EL (cell line): Measurements from ENCODE around the gene TBC1D7.

Source experiments
- DNase-seq: peaks from one replicate; pipeline ENCODE4 v3.0.0-alpha.2; 2016

The TBC1D7 gene

DNA sequence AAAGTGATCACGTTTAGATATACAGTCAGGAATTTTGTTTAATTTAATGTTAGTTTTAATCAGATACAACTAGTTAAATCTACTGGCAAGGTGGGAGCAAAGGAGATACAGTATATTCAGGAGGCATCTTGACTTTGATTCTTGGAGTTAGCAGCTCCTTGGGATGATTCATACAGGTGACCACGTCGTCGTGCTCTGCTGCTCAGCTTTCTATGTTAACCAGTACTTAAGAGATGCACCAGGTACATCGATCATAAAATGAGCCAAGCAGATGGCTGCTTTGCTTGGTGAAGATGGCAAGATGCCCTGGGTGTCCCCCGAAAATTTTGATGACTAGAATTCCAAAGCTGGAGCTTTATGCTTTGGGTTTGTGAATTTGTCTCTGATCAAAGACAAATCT is 64.7 kb downstream of the TBC1D7 start:
- DNase-seq = no peak

DNA sequence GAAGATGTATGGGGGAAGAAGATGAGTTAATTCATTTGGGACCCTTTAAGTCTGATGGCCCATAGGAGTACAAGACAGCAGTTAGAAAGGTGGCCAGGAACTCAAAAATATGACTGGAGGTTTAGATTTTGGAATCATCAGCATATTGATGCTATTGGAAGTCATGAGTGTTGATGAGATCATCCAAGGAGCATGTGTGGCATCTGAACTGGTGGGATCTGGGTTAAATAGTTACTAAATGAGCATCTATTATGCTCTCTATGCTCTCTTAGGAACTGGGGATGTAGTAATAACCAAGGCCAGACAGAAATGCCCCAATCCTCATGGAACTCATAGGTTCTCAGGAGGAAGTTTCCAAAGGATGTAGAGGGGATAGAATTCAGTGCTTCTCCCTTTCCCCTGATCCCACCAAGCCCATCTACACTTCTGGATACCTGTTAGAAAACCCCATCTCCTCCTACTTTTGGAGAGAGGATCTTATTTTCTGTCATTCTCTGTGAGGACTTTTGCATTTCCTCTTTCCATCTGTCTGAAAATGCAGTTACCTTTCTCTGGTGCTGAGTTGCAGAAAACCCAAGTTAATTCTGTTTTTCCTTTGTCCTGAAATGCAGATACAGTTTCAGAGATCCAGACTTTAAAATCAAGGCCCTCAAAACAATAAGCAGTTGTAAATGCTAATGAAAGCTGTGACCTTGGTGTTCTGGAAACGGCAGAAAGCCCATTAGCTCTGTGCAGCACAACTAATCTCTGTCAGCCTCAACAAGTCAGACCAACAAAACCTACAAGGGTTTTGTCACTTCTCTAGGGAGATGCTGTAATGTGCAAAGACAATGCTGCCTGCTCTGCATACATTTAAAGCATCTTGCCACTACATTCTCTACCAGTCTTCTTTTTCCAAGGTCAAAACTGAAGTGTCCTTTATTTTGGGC is 65.8 kb downstream of the TBC1D7 start:
- DNase-seq = peak; percentile 42

DNA sequence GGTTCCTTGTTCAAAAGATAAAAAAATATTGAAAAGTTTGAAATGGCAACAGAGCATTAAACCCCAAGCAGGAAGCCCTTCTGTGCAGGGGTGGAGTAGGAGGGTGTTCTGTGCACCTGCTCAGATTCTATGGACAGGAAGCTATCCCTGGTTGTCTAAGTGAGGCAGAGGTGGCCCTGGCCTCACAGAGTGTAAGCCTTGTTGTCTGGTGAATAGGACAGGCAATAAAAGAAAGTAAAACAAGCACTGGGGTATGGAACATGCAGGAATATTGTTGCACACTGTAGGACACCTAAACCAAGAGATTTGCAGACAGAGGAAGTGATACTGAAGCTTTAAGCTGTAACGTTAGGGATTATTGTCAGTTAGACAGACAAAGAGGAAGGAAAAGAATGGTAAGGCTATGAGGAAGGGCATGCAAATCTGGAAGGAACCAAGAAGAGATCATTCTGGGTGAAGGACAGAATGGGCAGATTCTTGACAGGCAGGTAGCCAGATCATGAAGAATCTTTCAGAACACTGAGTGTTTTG is 66.8 kb downstream of the TBC1D7 start:
- no peak for DNase-seq

DNA sequence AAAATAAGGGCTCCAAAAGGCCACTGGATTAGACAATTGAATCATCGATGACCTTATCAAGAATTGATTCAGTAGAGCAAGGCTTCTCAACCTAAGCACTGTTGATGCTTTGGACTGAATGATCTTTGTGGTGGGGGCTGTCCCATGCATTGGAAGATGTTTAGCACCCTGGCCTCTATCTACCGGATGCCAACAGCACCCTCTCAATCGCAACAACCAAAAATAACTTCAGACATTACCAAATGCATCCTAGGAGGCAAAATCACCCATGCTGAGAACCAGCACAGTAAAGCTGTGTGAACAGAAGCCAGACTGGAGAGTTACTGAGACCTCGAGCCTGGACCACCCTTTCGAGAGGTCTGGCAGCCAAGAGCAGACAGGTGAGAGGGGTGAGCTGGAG is 67.5 kb downstream of the TBC1D7 start:
- no peak for DNase-seq

DNA sequence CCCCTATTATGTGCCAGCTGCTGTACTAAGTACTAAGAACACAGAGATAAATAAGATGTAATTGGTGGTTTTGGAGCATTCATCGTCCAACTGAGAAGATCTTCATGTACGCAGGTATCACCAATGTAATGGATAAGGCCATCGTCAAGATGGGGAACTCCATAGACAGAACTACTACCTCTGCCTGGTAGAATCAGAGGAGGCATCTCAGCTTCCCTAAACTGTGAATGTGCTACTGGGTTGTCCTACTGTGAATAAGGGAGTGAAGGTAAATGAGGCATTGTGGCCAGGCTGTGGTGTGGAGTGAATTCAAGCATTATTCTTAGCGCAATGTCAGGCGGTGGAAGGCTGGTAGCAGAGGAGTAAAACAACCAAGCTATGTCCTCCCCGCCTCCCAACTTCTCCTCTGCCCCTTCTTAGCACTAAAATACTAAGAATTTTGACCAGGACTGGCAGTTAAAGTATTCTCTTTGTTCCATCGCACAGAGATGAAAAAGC is 68.2 kb downstream of the TBC1D7 start:
- DNase-seq = no peak

DNA sequence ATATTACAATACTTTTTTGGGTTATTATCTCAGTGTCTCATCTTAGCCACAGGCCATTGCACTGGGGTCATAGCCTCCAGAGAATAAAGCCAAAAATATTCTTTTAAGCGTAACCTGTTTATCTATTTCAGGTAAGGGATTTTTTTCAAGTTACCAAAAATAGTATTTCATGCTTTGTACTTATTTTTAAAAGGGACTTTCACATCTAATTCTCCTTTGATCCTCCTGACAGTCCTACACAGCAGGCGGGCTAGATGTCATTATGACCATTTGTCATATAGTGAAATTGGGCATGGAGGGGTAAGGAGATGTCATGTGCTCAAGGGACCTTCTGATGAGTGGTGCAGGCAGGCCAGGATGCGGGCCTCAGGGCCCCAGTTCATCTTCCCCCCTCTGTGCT is 68.9 kb downstream of the TBC1D7 start:
- DNase-seq = no peak

DNA sequence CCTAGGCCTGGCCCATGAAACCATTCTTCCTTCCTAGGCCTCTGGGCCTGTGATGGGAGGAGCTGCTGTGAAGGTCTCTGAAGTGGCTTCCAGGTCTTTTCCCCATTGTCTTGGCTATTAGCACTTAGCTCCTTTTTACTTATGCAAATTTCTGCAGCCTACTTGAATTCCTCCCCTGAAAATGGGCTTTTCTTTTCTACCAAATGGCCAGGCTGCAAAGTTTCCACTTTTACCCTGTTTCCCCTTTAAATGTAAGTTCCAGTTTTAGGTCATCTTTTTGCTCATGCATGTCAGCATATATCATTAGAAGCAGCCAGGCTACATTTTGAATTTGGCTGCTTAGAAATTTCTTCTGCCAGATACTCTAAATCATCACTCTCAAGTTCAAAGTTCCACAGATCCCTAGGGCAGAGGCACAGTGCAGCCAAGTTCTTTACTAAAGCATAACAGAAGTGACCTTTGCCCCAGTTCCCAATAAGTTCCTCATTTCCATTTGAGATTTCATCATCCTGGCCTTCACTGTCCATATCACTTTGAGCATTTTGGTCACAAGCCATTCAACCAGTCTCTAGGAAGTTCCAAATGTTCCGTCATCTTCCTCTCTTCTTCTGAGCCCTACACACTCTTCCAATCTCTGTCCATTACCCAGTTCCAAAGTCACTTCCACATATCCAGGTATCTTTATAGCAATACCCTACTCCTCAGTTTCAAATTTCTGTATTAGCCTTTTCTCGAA is 71.9 kb downstream of the TBC1D7 start:
- no peak for DNase-seq
